ENCODE measurements around the gene TMEM164. TPM values are rescaled to one million over a fixed set of nuclear protein-coding genes. Genes with fewer than 3 reads are reported as not detected.
"Not testable (repeated sequence)": the region's sequence is repeated elsewhere in the genome, so short reads cannot be mapped to it uniquely, and the experiment has no call there.

Gene TMEM164
- total RNA-seq = 10 to 100 TPM; 12.2 to 24.1 TPM

DNA sequence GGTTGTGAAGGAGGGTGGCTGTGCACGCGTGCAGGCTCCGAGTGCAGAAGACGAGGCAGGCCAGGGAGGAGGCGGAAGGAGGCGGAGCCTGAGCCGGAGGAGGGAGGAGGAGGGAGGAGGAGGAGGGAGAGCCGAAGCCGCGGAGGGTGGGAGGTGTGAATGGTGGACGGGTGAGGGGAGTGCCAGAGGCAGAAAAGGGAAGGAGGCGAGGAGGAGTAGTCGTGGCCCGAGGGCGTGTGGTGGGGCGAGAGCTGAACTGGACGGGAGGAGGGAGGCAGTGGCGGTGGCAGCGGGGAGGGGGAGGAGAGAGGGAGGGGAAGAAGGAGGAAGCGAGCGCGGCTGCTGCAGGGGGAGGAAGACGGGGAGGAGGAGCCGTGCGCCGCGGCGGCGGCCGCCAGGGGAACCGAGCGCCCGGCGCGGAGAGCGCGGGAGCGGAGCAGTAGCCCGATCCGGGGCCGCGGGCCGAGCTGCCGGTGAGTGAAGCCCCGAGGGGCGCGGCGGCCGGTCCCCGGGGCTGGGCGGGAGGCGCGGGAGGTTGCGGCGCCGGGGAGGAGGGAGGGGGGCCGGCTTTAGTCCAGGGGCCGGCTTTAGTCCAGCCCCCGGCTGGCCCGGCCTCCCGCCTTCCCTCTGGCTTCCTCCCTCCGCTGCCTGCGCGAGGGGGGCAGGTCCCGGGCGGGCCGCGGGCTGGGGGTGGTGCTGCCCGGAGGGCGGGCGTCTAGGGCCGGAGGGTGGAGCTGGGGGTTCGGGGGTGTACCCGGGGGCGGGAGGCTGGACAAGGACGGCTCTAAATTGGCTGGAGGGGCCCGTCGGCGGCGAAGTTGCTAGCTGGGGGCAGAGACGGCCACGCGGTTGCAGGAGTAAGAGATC is at the start of gene TMEM164:
TMEM164 (plus strand) TSS at position 815 of the 867 bp plus-strand sequence. CDS start 661 bp downstream, outside the sequence.
- H3K4me1 Mint-ChIP-seq = peaks cover 13% of the 10 kb centered on the region
- H3K27me3 Mint-ChIP-seq = no peaks in the 10 kb centered on the region
- no peaks in the 10 kb centered on the region for H3K9me3 Mint-ChIP-seq
- peak; percentile 84 for ATAC-seq (replicated peaks)
- peak within 1 kb of the TSS; percentile 91 for H3K27ac Mint-ChIP-seq
- no peaks in the 10 kb centered on the region for H3K36me3 Mint-ChIP-seq (ENCODE audit: low read depth)
- peak within 1 kb of the TSS; percentile 91 for H3K4me3 Mint-ChIP-seq

GRCh38 chrX:109954333-109954732 is 48.6 kb upstream of the TMEM164 start:
- H3K4me1 Mint-ChIP-seq = peaks cover 13% of the 10 kb centered on the region

DNA sequence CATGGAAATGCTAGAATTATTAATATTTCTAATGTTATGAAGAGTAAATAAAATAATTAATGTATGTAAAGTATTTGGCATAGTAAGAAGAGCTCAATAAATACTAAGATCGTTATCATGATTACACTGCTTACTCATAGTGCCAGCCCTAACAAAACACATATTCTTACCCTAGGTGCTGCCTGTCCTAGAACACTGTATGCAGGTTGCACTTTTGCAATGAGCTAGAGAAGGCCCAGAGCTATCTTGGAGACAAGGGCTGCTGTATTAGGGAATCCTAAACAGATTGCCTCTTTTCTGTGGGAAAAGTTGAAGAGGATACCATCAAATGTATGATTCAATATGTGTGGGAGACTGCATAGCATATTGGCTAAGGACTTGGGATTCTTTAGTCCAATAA is 48.0 kb upstream of the TMEM164 start:
- Mint-ChIP-seq H3K36me3 (ENCODE audit: low read depth) (no peaks in the 10 kb centered on the region), H3K9me3 (no peaks in the 10 kb centered on the region), H3K27ac (no peak overlapping the region), H3K4me3 (no peak overlapping the region), H3K4me1 (peaks cover 13% of the 10 kb centered on the region), H3K27me3 (no peaks in the 10 kb centered on the region)
- no peak for ATAC-seq (replicated peaks)

More at GRCh38 chrX:109954333-109954732, 48.6 kb upstream of the TMEM164 start:
- Mint-ChIP-seq H3K27ac (no peak overlapping the region), H3K9me3 (no peaks in the 10 kb centered on the region), H3K4me3 (no peak overlapping the region), H3K27me3 (no peaks in the 10 kb centered on the region), H3K36me3 (ENCODE audit: low read depth) (no peaks in the 10 kb centered on the region)
- ATAC-seq (replicated peaks) = no peak

DNA sequence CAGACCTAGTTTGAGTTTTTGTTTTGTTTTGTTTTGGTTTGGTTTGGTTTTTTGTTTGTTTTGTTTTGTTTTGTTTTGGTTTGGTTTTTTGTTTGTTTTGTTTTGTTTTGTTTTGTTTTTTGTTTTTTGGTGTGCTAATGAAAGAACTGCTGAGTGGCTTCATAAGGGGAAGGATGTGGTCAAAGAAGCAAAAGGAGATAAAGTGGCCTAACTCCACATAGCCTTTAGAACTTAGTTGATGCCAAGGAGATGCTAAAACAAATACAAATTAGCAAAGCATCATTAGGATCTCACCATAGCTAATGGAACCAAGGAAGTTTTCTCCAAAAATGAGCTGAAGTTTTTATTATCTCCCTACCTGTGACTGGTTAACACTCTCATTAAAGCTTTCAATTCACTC is 44.6 kb upstream of the TMEM164 start:
- H3K4me3 Mint-ChIP-seq = no peak overlapping the region
- H3K4me1 Mint-ChIP-seq = peaks cover 11% of the 10 kb centered on the region
- H3K27ac Mint-ChIP-seq = no peak overlapping the region
- no peaks in the 10 kb centered on the region for H3K9me3 Mint-ChIP-seq
- no peak for ATAC-seq (replicated peaks)
- H3K36me3 Mint-ChIP-seq (ENCODE audit: low read depth) = no peaks in the 10 kb centered on the region
- H3K27me3 Mint-ChIP-seq = no peaks in the 10 kb centered on the region

- Mint-ChIP-seq H3K4me1 (peaks cover 6% of the 10 kb centered on the region), H3K27ac (no peak overlapping the region), H3K4me3 (no peak overlapping the region), H3K9me3 (no peaks in the 10 kb centered on the region), H3K27me3 (no peaks in the 10 kb centered on the region), H3K36me3 (ENCODE audit: low read depth) (no peaks in the 10 kb centered on the region)
- ATAC-seq (replicated peaks) = no peak
Measured at GRCh38 chrX:109959356-109959871, 43.5 kb upstream of the TMEM164 start.

DNA sequence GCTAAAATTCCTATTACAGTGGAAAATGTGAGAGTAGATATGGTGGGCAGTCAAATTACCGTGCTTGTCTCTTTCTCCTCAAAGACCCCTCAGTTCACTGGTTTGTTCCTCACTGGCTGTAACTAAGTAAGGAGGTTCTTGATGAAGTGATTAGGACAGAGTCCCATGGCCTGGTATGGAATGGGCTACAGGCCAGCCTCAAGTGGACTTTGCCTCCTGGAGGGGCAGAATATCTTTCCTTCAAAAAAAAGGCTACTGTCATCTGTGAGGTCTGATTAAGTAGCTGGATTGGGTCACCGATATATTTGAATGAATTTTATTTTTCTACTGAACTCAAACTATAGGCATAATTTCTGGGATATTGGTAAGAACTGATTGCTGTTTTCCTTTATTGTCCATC is 38.5 kb upstream of the TMEM164 start:
- H3K9me3 Mint-ChIP-seq = no peaks in the 10 kb centered on the region
- H3K4me3 Mint-ChIP-seq = no peak overlapping the region
- no peaks in the 10 kb centered on the region for H3K36me3 Mint-ChIP-seq (ENCODE audit: low read depth)
- no peaks in the 10 kb centered on the region for H3K27me3 Mint-ChIP-seq
- H3K4me1 Mint-ChIP-seq = no peaks in the 10 kb centered on the region
- H3K27ac Mint-ChIP-seq = no peak overlapping the region
- ATAC-seq (replicated peaks) = no peak

- no peak for ATAC-seq (replicated peaks)
- no peaks in the 10 kb centered on the region for H3K4me1 Mint-ChIP-seq
- no peak overlapping the region for H3K4me3 Mint-ChIP-seq
- H3K9me3 Mint-ChIP-seq = no peaks in the 10 kb centered on the region
- H3K36me3 Mint-ChIP-seq (ENCODE audit: low read depth) = no peaks in the 10 kb centered on the region
- H3K27me3 Mint-ChIP-seq = no peaks in the 10 kb centered on the region
- no peak overlapping the region for H3K27ac Mint-ChIP-seq
Measured at GRCh38 chrX:109966246-109966645, 36.7 kb upstream of the TMEM164 start.

DNA sequence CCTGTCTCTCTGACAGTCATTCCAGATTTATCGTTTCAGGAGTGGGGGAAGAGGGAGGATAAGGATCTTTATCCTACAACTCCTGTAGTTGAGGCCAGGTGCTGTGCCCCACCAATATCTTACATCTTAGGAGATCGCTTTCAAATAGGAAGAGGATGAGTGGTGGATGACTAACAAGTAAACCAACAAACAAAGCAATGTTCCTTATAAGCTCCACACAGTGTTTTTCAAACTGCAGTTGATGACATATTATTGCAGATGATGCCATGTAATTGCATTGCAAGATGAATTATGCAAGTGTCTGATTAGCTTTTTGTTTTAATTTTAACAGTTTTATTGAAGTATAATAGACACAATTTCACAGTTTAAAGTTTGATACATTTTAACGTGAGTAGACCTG is 35.8 kb upstream of the TMEM164 start:
- no peaks in the 10 kb centered on the region for H3K9me3 Mint-ChIP-seq
- H3K36me3 Mint-ChIP-seq (ENCODE audit: low read depth) = no peaks in the 10 kb centered on the region
- no peaks in the 10 kb centered on the region for H3K4me1 Mint-ChIP-seq
- ATAC-seq (replicated peaks) = no peak
- H3K27me3 Mint-ChIP-seq = no peaks in the 10 kb centered on the region
- H3K4me3 Mint-ChIP-seq = no peak overlapping the region
- H3K27ac Mint-ChIP-seq = no peak overlapping the region

GRCh38 chrX:109970841-109971240 is 32.1 kb upstream of the TMEM164 start:
- H3K27me3 Mint-ChIP-seq; H3K4me3 Mint-ChIP-seq; H3K4me1 Mint-ChIP-seq; H3K9me3 Mint-ChIP-seq; ATAC-seq (replicated peaks); H3K36me3 Mint-ChIP-seq (ENCODE audit: low read depth); H3K27ac Mint-ChIP-seq: not testable (repeated sequence)

DNA sequence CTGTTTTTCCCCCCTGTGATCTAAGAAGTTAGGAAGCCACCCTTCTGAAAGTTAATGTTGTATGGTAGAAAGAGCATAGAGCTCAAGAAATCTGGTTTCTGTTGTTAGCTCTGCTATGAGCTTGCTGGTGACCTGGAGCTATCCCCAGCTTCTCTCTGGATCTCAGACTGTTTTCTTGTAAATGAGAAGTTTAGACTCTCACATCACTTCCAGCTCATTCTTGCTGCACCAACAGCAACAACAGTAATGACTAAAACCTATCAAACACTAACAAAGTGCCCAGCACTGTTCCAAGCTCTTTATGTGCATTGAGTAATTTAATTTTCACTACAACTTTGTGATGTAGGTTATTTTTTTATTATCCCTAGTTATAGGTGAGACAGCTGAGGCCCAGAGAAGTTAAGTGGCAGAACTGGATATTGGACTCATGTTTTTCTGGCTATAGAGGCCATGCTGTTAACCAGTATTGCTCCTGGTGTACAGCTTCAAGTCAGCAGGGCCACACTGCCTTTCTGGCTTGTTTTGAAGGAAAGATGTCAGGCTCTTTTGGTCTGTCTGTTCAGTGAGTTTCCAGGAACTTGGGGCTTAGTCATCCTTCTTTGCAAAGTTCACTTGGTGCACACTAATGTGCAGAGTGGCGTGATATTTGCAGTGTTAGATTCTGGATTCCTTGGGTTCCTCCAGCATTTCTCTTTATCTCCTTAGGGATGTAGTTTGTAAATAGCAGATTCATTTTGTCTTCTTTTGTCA is 27.8 kb upstream of the TMEM164 start:
- Mint-ChIP-seq H3K9me3 (no peaks in the 10 kb centered on the region), H3K36me3 (ENCODE audit: low read depth) (no peaks in the 10 kb centered on the region), H3K27ac (peak overlapping the region; percentile 90), H3K4me3 (peak overlapping the region; percentile 39), H3K4me1 (peaks cover 5% of the 10 kb centered on the region), H3K27me3 (peaks cover 8% of the 10 kb centered on the region)
- ATAC-seq (replicated peaks) = peak; percentile 74

- not testable (repeated sequence) for ATAC-seq (replicated peaks); H3K4me1 Mint-ChIP-seq; H3K36me3 Mint-ChIP-seq (ENCODE audit: low read depth); H3K9me3 Mint-ChIP-seq; H3K27ac Mint-ChIP-seq; H3K27me3 Mint-ChIP-seq; H3K4me3 Mint-ChIP-seq
Measured at GRCh38 chrX:109985210-109985609, 17.7 kb upstream of the TMEM164 start.

DNA sequence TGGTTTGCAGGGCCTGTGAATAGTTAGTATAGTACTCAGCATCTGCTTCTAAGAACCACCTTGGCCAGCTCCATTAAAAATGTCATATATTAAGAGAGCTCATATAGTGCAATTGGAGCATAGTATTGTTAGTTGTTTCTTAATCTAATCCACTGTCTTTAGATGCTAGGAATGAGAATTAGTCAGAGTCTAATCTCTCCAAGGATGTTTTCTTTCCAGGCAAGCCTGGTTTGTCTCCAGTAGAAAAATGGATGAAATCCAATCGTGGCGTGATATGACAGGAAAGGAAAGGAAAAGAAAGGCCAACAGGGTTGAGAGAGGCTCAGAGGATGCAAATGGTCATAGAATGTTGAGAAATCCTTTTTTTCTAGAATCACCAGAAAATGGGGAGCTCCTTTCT is 15.0 kb upstream of the TMEM164 start:
- no peaks in the 10 kb centered on the region for H3K9me3 Mint-ChIP-seq

GRCh38 chrX:109990582-109991276 is 12.2 kb upstream of the TMEM164 start:
- Mint-ChIP-seq H3K4me3 (peak overlapping the region; percentile 31), H3K36me3 (ENCODE audit: low read depth) (no peaks in the 10 kb centered on the region), H3K27ac (no peak overlapping the region), H3K4me1 (peaks cover 15% of the 10 kb centered on the region), H3K27me3 (no peaks in the 10 kb centered on the region), H3K9me3 (no peaks in the 10 kb centered on the region)
- peak; percentile 21 for ATAC-seq (replicated peaks)

More for the DNA sequence above, 15.0 kb upstream of the TMEM164 start:
- H3K4me1 Mint-ChIP-seq = peaks cover 10% of the 10 kb centered on the region
- no peaks in the 10 kb centered on the region for H3K27me3 Mint-ChIP-seq
- no peak overlapping the region for H3K27ac Mint-ChIP-seq
- ATAC-seq (replicated peaks) = no peak
- no peak overlapping the region for H3K4me3 Mint-ChIP-seq
- H3K36me3 Mint-ChIP-seq (ENCODE audit: low read depth) = no peaks in the 10 kb centered on the region

DNA sequence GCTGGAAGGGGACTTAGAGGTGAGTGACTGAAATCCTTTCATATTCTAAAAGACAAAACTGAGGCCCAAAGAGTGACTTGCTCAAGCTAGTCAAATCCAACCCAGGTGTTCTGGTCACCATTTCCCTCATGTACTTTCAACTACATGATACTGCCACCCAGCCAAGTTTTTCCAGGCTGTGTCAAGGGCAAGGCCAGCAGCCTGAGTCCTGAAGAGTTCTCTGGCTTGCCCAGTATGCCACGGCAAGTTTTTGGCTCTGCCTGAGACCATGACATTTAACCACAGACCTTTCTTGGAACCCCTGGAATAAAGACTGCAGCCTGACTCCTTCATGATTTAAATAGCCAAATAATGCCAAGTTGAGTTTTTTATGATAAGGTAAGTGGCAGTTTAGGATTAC is 10.7 kb upstream of the TMEM164 start:
- no peaks in the 10 kb centered on the region for H3K36me3 Mint-ChIP-seq (ENCODE audit: low read depth)
- no peaks in the 10 kb centered on the region for H3K9me3 Mint-ChIP-seq
- H3K27me3 Mint-ChIP-seq = no peaks in the 10 kb centered on the region
- peaks cover 15% of the 10 kb centered on the region for H3K4me1 Mint-ChIP-seq
- ATAC-seq (replicated peaks) = no peak
- no peak overlapping the region for H3K4me3 Mint-ChIP-seq
- no peak overlapping the region for H3K27ac Mint-ChIP-seq

Measured in activated T-helper 17 cell treated with anti-CD3 and anti-CD28 coated beads, Interleukin-2, amount 50 U/mL, for 72 hours (primary cell).